Stimulated activated CD8-positive, alpha-beta memory T cell treated with anti-CD3 and anti-CD28 coated beads, Interleukin-7, amount 100 ng/mL, for 24 hours (primary cell): ENCODE data around the gene CRIP2.

Experiments used
- DNase-seq: peaks from one replicate; pipeline ENCODE4 v3.0.0-alpha.2; 2020; ENCODE audit warnings: low read depth

The CRIP2 gene

DNA sequence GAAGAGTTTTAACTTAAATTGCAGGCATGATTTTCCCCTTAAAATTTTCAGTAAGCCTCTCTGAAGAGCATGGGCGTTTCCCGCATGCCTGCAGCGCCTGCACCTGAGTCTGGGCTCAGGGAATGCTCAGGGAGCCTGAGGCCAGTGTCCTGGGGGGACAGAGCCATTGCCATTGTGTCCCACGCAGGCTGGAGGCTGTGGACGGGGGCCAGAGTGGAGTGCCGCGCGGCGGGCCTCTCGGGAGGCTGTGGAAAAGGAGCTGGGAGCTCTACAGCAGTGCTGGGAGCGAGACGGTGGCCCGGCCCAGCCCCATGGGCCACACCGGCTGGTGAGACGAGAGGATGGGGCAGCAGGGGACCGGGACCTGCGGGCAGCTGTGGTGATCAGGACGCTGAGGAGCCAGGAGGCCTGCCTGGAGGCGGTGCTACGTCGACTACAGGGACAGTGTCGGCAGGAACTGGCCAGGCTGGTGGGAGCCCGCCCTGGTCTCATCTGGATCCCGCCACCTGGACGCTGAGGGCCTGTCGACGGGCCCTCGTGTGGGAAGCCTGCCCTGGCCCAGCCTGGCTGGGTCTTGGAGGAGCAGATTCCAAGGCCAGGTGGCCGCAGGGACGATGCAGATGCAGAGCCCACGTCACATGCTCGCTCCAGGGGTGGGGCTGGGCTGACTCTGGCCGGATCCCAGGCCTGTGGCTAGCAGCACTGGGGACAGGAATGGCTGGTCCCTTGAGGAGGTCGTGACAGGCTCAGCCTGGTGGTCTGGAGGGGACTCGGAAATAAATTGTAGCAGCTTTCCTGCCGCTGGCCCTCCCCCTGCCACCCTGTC, 24.0 kb downstream of the CRIP2 start:
- no peak for DNase-seq

DNA sequence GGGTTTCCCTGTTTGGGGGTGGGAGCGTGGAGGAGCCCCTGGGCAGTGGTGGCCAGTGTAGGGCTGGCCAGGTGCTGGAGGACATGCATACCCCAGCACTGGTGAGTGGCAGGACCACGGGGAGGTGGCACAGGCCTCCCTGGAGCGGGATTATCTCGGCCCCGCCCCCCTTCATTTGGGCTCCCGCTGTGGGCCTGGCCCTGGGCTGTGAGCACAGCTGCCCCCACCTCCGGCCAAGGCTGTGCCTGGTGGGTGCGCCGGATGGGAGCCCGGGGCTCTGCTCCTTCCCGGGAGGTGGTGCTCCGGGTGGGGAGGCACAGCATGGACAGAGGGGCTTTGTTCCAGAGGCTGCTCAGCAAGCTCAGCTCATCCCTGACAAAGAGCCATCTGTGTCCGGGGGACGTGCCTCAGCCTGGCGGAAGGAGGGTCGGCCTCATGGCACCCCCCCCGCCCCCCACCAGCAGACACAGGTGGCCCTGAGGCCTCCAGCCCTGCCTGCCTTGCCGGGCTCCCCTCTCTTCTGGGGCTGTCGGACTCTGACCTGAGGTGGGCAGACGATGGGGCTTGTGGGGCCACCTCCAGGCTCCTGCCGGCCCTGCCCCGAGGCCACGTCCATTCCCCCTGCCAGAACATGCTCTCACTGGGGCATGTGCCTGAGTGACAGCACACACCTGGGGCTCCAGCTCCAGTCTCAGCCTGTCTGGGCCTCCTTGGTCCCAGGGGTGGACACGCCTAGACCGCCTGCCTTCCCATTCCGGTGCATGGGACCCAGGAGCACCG, 24.8 kb downstream of the CRIP2 start:
- DNase-seq, result no peak

DNA sequence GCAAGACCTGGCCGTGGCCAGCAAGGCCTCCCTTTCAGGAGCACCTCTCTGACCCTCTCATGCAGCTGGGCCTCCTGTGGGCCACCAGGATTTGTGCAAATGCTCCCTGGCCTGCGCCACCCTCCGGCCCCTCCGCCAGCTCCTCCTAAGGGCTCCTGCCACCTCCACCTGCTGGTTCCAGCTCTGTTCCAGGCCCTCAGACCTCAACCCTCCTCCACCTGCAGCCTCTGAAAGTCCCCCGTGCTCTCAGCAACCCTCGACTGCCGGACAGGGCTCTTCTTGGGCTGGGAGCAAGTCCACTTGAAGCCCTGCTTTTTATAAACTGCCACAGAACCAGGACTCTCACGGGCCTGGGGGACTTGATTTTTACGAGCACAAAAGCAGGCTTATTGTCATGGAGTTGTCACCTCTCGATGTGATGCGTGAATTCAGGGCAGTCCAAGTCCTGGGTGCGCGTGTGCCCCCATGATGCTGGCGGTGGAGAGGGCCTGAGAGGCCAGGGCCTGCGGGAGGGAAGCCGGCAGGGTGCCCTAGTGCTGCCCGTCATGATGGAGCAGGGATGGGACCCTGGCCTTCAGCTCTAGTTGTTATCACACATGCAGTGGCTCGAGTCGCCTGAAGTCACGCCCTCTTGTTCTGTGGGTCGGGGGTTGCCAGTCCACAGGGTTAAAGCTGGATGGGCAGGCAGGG, 25.6 kb downstream of the CRIP2 start:
- DNase-seq, result no peak

DNA sequence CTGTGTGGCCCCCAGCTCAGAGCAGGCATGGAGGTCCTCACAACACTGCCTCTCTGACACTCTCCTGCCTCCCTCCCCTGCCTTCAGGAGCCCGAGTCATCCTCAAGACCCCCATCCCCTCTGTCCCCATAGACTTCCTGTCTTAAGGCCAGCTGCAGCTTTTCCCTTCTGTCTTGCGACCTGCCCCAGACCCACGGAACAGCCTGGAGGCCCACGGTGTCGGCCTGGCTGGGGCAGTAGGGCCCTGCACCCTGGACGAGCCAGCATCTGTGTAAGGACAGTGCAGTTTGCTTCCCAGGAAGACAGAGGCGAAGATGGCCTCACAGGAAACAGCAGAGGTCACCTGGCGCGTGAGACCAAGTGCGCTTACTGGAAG, 26.1 kb downstream of the CRIP2 start:
- no peak for DNase-seq

DNA sequence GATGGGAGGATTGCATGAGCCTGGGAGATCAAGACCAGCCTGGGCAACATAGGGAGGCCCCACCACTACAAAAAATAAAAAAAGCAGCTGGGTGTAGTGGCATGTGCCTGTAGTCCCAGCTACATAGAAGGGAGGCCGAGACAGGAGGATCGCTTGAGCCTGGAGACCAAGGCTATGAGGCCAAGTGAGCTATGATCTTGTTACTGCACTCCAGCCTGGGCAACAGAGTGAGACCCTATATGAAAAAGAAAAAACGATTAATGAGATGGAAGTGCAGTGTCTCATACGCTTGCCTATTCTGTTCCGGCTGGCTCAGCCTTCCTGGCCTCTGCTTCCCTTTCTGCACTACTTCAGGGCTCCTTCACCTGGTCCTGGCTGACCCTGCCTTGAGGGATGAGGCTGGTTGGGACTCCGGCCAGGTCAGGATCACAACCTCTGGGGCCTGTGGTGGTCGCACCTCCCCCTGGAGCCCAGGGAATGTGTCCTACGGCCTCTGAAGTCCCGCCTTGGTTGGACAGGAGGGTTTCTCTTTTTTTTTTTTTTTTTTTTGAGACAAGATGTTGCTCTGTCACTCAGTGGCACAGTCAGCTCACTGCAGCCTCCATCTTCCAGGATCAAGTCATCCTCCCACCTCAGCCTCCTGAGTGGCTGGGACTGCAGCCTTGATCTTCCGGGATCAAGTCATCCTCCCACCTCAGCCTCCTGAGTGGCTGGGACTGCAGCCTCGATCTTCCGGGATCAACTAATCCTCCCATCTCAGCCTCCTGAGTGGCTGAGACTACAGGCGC, 27.1 kb downstream of the CRIP2 start:
- DNase-seq, result no peak

DNA sequence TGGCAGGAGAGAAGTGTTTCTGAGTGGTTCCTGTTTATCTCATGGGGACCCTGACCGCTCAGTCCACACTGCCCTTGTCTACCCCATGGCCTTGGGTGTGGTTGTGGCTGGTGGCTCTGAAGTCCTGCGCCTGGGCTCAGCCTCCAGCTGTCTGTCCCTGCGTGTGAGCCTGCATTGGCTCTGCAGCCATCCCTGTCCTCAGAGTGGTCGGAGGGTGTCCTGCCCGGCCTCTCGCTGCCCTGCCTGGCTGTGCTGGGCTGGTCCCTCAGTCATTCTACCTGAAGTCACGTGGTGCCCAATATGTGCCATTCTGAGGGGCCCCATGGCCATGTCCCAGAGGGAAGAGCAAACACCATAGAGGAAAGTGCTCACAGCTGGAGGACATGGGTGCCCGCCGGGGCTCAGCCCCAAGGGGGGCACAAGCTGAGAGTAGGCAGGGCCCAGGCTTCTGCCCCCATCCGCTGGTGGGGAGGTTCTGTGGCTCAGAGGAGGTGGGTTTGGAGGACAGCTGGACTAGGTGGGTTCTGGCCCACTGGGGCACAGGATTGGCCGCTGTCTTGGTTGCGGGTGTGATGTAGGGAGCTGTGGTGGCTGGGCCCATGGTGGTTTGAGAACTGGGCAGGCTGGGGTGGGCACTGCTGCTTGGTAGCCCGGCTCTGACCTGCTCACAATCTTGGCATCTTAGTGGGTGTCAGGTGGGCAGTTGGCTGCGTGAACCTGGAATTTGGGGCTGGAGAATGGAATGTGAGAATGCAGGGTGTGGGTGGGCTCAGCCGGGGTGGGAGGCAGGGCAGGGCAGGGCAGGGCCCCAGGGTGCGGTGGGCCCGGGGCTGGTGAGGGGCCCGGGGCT, 28.1 kb downstream of the CRIP2 start:
- DNase-seq, result no peak

DNA sequence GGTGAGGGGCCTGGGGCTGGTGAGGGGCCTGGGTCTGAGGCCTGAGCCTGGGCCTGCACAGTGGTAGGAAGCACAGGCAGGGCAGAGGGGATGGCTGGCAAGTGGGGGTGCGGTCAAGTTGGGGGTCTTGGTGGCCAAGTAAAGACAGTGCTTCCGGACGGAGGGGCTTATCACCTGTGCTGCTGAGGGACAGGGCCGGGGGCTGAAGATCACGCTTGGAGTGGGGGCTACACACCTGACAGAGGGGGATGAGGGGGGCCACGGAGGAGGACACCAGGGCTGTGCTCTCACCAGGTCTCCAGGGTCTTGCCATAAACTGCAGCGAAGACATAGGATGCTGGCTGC, 28.6 kb downstream of the CRIP2 start:
- no peak for DNase-seq

DNA sequence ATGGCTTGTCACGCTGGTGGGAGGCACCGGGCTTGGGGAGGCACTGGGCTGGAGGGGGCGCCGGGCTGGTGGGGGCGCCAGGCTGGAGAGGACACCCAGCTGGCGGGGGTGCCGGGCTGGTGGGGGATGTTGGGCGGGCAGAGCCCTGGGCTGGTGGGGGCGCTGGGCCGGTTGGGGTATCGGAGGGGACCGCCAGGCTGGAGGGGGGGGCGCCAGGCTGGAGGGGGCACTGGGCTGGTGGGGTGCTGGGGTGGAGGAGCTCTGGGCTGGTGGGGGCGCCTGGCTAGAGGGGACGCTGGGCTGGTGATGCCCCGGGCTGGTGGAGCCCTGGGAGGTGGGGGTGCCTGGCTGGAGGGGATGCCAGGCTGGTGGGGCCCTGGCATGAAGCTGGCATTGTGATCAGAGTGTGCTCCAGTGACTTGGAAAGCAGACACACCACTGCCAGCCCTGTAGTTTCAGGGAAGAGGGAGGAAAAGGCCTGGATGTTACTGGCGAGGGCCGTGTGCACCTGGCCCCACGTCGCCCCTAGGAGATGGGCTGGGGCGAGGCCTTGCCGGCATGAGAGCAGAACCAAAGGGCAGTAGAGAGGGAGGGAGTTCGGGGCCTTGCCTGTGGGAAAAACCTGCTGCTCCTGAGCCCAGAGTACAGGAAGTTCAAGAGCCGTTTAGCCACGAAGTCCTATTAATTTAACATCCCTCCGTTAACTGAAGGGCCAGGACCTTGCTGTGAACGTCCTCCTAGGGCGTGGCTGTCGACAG, 29.5 kb downstream of the CRIP2 start:
- no peak for DNase-seq

DNA sequence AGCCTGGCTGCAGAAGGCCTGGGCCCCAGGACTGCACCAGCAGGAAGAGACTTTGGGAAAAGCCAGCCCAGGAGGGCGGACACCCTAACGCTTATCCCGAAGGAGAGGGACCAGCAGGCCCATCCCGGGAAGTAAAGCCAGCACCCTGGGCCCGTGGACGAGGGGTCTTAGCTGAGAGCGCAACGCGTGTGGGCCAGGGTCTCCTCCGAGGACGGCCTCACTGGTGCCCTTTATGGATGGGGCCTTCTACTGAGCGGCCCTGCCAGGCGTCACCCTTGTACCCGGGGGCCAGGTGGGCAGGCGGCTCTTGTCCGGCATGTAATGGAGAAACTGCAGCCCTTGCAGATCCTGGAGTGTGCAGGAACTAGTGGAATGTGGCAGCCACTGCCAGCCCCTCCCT, 30.5 kb downstream of the CRIP2 start:
- no peak for DNase-seq

DNA sequence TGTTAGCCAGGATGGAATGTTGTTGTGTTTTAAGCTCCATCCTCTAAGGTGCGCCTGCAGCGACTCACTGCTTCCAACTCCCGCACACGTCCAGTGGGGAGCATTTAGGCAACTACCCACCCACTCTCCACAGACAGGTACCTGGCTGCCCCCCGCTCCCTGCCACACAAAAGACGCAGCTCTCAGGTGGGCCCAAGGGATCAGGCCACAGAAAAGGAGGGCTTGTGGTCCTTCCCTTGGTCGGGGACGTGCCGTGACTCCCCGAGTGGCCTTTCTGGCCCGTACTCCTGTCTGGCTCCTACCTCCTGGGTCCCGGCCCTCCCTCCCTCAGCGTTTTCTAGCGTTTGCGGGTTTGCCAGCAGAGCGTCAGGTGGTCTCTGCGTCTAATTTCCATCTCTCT, 32.6 kb downstream of the CRIP2 start:
- DNase-seq, result no peak

DNA sequence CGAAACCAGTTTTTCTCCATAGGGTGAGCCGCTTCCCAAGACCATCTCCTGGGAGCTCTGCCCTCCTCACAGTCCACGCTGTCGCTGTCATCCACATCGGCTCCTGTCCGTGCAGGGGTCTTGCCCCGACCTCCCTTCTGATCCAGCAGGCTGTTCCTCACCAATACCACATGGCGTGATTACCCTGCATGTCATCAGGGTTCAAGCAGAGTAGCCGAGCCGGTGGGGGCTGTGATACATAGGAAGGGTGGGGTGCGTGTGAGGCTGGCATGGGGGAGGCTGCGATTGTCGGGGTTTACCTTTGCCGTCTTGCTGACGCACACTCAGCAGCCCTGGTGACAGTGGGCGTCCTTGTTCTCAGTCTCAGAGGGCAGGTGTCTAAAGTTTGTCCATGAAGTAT, 33.4 kb downstream of the CRIP2 start:
- no peak for DNase-seq

DNA sequence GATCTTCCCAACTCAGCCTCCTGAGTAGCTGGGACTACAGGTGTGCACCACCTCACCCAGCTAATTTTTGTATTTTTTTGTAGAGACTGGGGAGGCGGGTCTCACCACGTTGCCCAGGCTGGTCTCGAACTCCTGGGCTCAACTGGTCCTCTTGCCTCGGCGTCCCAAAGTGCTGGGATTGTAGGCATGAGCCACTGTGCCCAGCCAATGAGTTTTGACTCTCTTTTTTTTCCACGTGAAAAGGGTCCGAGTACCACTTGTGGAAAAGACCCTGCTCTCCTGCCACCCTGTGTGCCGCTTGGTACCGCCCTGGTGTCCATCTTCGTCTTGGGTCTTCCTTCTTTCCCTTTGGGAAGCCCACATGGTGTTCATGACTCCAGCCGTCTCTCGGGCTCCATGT, 34.0 kb downstream of the CRIP2 start:
- DNase-seq, result no peak

DNA sequence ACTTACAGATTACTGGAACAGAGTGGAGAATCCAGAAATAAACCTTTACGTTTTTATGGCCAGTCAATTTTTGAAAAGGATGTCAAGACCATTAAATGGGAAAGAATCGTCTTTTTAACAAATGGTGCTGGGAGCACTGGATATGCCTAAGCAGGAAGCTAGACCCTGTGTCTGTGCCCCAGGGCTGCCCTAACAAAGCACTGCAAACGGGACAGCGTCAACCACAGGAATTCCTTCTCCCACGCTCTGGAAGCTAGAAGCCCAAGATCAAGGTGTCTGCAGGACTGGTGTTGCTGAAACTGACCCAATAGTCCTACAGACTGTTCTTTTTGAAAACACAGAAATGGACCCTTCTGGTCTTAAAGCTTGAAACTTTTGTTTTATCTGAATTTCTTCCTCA, 42.5 kb downstream of the CRIP2 start:
- no peak for DNase-seq

DNA sequence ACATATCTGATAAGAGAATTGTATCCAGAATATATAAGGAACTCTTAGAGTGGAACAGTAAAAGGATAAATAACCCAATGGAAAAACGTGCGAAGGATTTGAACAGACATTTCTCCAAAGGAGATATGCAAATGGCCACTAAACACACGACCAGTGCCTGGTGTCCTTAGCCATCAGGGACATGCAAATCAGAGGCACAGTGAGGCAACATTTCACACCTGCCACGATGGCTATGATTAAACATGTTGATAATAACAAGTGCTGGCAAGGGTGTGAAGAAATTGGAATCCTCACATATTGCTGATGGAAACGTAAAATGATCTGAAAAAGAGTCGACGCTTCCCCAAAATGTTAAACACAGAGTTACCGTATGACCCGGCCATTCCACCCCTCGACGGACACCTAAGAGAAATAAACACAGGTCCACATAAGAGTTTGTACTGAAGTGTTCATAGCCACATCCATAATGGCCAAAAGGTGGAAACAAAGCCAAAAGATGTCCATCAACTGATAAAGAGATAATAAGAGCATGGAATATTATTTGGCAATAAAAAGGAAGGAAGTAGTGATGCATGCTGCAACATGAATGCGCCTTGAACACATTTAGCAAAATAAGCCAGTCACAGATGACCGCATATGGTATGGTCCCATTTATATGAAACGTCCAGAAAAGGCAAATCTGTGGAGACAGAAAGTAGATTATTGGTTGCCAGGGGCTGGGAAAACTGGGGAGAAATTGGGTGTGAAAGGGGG, 45.5 kb downstream of the CRIP2 start:
- DNase-seq, result no peak

DNA sequence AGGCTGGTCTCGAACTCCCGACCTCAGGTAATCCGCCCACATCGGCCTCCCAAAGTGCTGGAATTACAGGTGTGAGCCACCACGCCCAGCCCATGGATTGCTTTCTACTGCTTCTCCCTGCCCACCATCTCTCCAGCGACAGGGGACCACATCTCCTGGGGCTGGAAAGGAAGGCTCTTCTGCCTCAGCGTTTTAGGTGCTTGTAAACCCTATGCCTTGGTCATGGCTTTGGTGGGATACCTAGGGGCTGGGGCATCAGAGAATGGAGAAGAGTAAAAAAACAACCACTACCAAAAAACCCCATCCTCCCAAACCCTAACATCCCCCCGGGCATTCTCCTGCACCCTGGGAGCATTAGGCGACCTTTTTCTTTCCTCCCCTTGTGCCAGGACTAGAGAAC, 50.7 kb downstream of the CRIP2 start:
- no peak for DNase-seq

DNA sequence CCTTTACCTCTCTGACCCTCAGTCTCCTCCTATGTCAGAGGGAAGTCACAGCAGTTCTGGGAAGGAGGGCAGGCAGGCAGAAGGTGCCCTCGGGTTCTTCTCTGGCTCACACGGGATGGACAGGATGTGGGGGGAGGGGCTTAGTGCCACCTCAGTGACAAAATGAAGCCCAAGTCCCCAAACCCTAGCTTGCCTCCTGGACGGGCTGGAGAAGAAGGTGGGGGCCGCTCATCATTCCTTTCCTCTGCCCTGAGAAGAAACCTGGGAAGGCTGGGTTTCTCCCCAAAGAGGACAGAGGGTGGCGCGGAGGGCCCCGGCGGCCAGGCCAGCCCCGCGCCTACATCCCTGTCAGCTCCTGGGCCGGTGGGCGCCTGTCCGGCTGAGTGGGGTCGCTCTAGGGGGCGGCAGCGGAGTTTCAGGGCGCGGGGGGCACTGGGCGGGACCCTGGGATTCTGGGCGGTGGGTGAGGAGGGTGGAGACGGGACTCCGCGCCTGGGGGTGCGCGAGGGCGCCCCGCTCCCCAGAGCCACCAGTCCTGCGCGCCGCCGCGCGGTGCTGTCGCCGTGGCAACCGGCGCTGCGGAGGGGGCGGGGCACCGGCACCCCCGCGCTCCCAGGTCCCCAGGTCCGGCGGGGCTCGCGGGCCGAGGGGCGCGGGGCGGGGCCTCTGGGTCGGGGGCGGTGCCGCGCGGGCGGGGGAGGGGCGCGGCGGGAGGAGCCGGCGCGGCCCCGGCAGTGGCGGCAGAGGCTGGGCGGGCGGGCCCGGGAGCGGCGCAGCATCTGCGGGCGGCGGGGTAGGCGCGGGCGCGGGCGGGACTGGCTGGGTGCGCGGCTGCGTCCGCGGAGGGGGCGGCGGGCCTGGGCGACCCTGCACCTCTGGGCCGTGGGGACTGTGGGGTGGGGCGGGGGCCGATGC, 51.5 kb downstream of the CRIP2 start, which contains the start of gene TMEM121:
Gene TMEM121 (plus strand): TSS at position 723 of the 915 bp plus-strand sequence. CDS start 2,252 bp downstream, outside the sequence.
- DNase-seq, result no peak

DNA sequence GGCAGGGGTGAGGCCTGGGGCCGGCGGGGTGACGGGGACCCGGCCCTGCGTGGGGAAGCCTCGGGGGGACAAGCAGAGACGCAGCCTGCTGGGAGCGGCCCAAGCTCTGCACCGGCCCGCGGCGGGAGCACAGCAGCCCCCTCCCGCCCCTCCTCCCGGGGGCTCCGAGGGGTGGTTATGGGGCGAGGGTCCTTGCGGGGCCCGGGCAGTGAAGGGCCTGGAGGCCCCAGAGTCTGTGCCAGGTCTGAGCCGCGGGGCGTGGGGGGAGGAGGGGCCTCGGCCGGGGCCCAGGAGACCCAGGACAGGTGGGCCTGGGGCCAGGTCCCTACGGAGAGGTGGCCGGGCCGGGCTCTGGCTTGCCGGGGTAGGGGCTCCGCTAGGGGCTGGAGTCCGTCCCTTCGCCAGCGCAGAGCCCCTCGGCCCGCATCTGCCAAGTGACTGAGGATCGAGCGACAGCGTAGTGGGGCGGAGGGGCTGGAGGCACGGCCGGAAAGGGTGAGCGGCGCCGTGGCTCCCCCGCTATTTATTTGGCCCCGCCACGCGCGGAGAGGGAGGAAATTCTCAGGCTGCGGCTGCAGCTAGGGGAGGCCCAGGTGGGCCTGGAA, 52.3 kb downstream of the CRIP2 start:
- no peak for DNase-seq

DNA sequence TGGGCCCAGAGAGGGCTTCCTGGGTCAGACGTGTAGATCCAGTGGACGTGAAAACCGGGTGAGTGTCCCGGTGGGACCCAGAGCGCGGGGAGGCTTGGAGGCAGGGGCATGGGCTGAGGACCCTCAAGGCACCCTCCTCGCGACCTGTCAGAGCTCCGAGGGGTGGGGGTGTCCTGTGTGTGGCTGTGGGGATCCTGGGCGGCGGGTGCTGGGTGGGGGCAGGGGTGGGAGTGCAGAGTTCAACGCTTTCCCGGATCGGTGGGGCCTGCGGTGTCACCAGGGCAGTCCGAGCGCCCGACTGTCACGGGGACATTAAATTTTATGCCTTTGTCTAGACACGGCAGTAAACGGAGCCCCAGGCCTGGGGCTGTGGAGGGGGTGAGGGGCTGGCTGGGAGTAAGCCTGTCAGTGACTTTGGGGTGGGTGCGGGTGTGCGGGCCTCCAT, 52.8 kb downstream of the CRIP2 start:
- no peak for DNase-seq
